ENCODE measurements around the gene JAKMIP1. TPM values are rescaled to one million over a fixed set of nuclear protein-coding genes. Genes with fewer than 3 reads are reported as not detected.

Gene JAKMIP1
- total RNA-seq, 1 donor, result not detected

GRCh38 chr4:6002926-6003325, 197.4 kb downstream of the JAKMIP1 start:
- no peaks in the 10 kb centered on the region for H3K9me3 ChIP-seq (ENCODE audit: low read depth, low read length)
- no peaks in the 10 kb centered on the region for H3K27me3 ChIP-seq (ENCODE audit: insufficient read depth, low read length)
- H3K4me3 ChIP-seq (ENCODE audit: insufficient read depth, low read length), result no peak overlapping the region
- H3K27ac ChIP-seq (ENCODE audit: low read depth, low read length), result no peak overlapping the region
- no peaks in the 10 kb centered on the region for H4K20me1 ChIP-seq (ENCODE audit: insufficient read depth, low read length)
- no peak overlapping the region for H3K4me2 ChIP-seq (ENCODE audit: insufficient read depth, low read length)
- no peaks in the 10 kb centered on the region for H3K79me2 ChIP-seq (ENCODE audit: insufficient read depth, low read length)
- DNase-seq (ENCODE audit: insufficient read length, low spot score, missing footprints), result peak; percentile 57
- no peak overlapping the region for H2AFZ ChIP-seq (ENCODE audit: low read length)
- TF ChIP-seq, protein P1, sequence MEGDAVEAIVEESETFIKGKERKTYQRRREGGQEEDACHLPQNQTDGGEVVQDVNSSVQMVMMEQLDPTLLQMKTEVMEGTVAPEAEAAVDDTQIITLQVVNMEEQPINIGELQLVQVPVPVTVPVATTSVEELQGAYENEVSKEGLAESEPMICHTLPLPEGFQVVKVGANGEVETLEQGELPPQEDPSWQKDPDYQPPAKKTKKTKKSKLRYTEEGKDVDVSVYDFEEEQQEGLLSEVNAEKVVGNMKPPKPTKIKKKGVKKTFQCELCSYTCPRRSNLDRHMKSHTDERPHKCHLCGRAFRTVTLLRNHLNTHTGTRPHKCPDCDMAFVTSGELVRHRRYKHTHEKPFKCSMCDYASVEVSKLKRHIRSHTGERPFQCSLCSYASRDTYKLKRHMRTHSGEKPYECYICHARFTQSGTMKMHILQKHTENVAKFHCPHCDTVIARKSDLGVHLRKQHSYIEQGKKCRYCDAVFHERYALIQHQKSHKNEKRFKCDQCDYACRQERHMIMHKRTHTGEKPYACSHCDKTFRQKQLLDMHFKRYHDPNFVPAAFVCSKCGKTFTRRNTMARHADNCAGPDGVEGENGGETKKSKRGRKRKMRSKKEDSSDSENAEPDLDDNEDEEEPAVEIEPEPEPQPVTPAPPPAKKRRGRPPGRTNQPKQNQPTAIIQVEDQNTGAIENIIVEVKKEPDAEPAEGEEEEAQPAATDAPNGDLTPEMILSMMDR (IDR thresholded peaks at IDR 0.05; ENCODE audit: extremely low read depth, low read depth, low read length), result no peak
- H3K4me1 ChIP-seq (ENCODE audit: insufficient read depth, low read length), result no peaks in the 10 kb centered on the region
- no peaks in the 10 kb centered on the region for H3K36me3 ChIP-seq (ENCODE audit: insufficient read depth, low read length)

GRCh38 chr4:6002492-6002833, 197.9 kb downstream of the JAKMIP1 start:
- TF ChIP-seq, protein P1 (IDR thresholded peaks at IDR 0.05; ENCODE audit: extremely low read depth, low read depth, low read length), result no peak
- H4K20me1 ChIP-seq (ENCODE audit: insufficient read depth, low read length), result no peaks in the 10 kb centered on the region
- H3K27me3 ChIP-seq (ENCODE audit: insufficient read depth, low read length), result no peaks in the 10 kb centered on the region
- no peaks in the 10 kb centered on the region for H3K36me3 ChIP-seq (ENCODE audit: insufficient read depth, low read length)
- no peak overlapping the region for H2AFZ ChIP-seq (ENCODE audit: low read length)
- no peak overlapping the region for H3K27ac ChIP-seq (ENCODE audit: low read depth, low read length)
- no peaks in the 10 kb centered on the region for H3K4me1 ChIP-seq (ENCODE audit: insufficient read depth, low read length)
- DNase-seq (ENCODE audit: insufficient read length, low spot score, missing footprints), result peak; percentile 52
- no peak overlapping the region for H3K4me3 ChIP-seq (ENCODE audit: insufficient read depth, low read length)
- H3K4me2 ChIP-seq (ENCODE audit: insufficient read depth, low read length), result no peak overlapping the region
- H3K79me2 ChIP-seq (ENCODE audit: insufficient read depth, low read length), result no peaks in the 10 kb centered on the region
- H3K9me3 ChIP-seq (ENCODE audit: low read depth, low read length), result no peaks in the 10 kb centered on the region

GRCh38 chr4:6001680-6002491, 198.5 kb downstream of the JAKMIP1 start:
- TF ChIP-seq, protein P1 (IDR thresholded peaks at IDR 0.05; ENCODE audit: extremely low read depth, low read depth, low read length), result no peak
- Histone ChIP-seq H3K27ac (ENCODE audit: low read depth, low read length) (no peak overlapping the region), H3K4me2 (ENCODE audit: insufficient read depth, low read length) (no peak overlapping the region), H2AFZ (ENCODE audit: low read length) (no peak overlapping the region), H3K79me2 (ENCODE audit: insufficient read depth, low read length) (no peaks in the 10 kb centered on the region), H3K4me1 (ENCODE audit: insufficient read depth, low read length) (no peaks in the 10 kb centered on the region), H3K27me3 (ENCODE audit: insufficient read depth, low read length) (no peaks in the 10 kb centered on the region), H4K20me1 (ENCODE audit: insufficient read depth, low read length) (no peaks in the 10 kb centered on the region), H3K9me3 (ENCODE audit: low read depth, low read length) (no peaks in the 10 kb centered on the region), H3K4me3 (ENCODE audit: insufficient read depth, low read length) (no peak overlapping the region), H3K36me3 (ENCODE audit: insufficient read depth, low read length) (no peaks in the 10 kb centered on the region)
- DNase-seq (ENCODE audit: insufficient read length, low spot score, missing footprints), result no peak

GRCh38 chr4:5999830-6000365, 200.5 kb downstream of the JAKMIP1 start:
- H3K4me3 ChIP-seq (ENCODE audit: insufficient read depth, low read length), result no peak overlapping the region
- H3K9me3 ChIP-seq (ENCODE audit: low read depth, low read length), result no peaks in the 10 kb centered on the region
- no peak overlapping the region for H3K27ac ChIP-seq (ENCODE audit: low read depth, low read length)
- no peaks in the 10 kb centered on the region for H3K79me2 ChIP-seq (ENCODE audit: insufficient read depth, low read length)
- H3K4me1 ChIP-seq (ENCODE audit: insufficient read depth, low read length), result no peaks in the 10 kb centered on the region
- TF ChIP-seq, protein P1 (IDR thresholded peaks at IDR 0.05; ENCODE audit: extremely low read depth, low read depth, low read length), result no peak
- H3K27me3 ChIP-seq (ENCODE audit: insufficient read depth, low read length), result no peaks in the 10 kb centered on the region
- H2AFZ ChIP-seq (ENCODE audit: low read length), result no peak overlapping the region
- no peaks in the 10 kb centered on the region for H3K36me3 ChIP-seq (ENCODE audit: insufficient read depth, low read length)
- no peaks in the 10 kb centered on the region for H4K20me1 ChIP-seq (ENCODE audit: insufficient read depth, low read length)
- H3K4me2 ChIP-seq (ENCODE audit: insufficient read depth, low read length), result no peak overlapping the region
- DNase-seq (ENCODE audit: insufficient read length, low spot score, missing footprints), result peak; percentile 26
